ENCODE measurements around the gene REP15. TPM values are rescaled to one million over a fixed set of nuclear protein-coding genes. Genes with fewer than 3 reads are reported as not detected.

REP15 gene
- polyA plus RNA-seq, 1 of the 3 experiments (the other 2 are of a cell fraction) = 0.84 TPM

DNA sequence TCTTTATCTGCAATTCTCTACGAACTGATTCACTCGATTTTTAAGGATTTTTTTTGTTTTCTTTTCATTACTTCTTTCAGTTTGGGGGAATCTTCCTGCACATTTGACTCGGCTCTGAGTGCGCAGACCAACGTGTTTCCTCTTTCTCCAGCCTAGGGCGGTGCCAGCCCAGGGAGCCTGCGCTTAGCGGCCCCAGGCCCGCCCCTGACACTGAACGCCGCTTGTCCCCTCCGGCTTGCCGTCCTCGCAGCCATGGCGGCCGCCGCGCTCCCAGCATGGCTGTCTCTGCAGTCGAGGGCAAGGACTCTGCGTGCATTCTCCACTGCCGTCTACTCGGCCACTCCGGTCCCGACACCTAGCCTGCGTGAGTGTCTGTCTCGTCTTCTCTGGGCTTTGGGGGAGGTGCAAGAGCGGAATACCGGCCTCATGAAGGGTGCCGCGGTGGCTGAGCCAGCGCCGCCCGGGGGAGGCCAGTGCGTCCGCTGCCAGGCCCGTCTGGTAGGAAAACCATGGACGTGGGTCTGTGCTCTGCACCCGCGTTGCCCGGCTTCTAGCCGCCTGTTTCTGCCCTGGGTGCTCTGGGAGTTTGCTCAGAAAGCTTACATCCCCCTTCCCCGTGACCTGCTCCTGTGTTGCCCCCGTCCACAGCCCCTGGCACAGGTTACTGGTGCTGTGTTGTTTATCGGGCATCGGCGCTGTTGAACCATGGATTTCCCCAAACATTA is 14.5 kb downstream of the REP15 start, which contains the start of gene MRPS35 (continued):
- 0 out of 2 replicates have a peak, but pooled peaks have one; percentile 9 for TF ChIP-seq TCF12 (IDR thresholded peaks at IDR 0.05)
- TF ChIP-seq MXI1 (IDR thresholded peaks at IDR 0.05; ENCODE audit: low read depth, low read length) = peak; percentile 97
- TF ChIP-seq SMC3 (IDR thresholded peaks at IDR 0.05; ENCODE audit: low read depth, low read length) = no peak; the same call in 1 of the 2 replicates
- TF ChIP-seq YY1 (IDR thresholded peaks at IDR 0.05; ENCODE audit: low read depth) = peak; percentile 99
- TF ChIP-seq, protein P1, sequence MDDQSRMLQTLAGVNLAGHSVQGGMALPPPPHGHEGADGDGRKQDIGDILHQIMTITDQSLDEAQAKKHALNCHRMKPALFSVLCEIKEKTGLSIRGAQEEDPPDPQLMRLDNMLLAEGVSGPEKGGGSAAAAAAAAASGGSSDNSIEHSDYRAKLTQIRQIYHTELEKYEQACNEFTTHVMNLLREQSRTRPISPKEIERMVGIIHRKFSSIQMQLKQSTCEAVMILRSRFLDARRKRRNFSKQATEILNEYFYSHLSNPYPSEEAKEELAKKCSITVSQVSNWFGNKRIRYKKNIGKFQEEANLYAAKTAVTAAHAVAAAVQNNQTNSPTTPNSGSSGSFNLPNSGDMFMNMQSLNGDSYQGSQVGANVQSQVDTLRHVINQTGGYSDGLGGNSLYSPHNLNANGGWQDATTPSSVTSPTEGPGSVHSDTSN (IDR thresholded peaks at IDR 0.05) = no peak
- TF ChIP-seq EP300 (IDR thresholded peaks at IDR 0.05; ENCODE audit: borderline replicate concordance in 1 of 2, low read depth in 1 of 2, low read length in 1 of 2) = no peak
- TF ChIP-seq RXRA (IDR thresholded peaks at IDR 0.05; ENCODE audit: borderline replicate concordance, low read depth) = no peak
- TF ChIP-seq TEAD4 (IDR thresholded peaks at IDR 0.05; ENCODE audit: borderline replicate concordance, insufficient read depth) = no peak
- no peak for TF ChIP-seq EZH2phosphoT487 (IDR thresholded peaks at IDR 0.05; ENCODE audit: borderline replicate concordance, low read depth)
- TF ChIP-seq, protein P2, sequence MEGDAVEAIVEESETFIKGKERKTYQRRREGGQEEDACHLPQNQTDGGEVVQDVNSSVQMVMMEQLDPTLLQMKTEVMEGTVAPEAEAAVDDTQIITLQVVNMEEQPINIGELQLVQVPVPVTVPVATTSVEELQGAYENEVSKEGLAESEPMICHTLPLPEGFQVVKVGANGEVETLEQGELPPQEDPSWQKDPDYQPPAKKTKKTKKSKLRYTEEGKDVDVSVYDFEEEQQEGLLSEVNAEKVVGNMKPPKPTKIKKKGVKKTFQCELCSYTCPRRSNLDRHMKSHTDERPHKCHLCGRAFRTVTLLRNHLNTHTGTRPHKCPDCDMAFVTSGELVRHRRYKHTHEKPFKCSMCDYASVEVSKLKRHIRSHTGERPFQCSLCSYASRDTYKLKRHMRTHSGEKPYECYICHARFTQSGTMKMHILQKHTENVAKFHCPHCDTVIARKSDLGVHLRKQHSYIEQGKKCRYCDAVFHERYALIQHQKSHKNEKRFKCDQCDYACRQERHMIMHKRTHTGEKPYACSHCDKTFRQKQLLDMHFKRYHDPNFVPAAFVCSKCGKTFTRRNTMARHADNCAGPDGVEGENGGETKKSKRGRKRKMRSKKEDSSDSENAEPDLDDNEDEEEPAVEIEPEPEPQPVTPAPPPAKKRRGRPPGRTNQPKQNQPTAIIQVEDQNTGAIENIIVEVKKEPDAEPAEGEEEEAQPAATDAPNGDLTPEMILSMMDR (IDR thresholded peaks at IDR 0.05) = no peak
- no peak for TF ChIP-seq NFIC (IDR thresholded peaks at IDR 0.05; ENCODE audit: borderline replicate concordance)
- TF ChIP-seq RFX5 (IDR thresholded peaks at IDR 0.05; ENCODE audit: low read length) = no peak
- TF ChIP-seq, protein P3, sequence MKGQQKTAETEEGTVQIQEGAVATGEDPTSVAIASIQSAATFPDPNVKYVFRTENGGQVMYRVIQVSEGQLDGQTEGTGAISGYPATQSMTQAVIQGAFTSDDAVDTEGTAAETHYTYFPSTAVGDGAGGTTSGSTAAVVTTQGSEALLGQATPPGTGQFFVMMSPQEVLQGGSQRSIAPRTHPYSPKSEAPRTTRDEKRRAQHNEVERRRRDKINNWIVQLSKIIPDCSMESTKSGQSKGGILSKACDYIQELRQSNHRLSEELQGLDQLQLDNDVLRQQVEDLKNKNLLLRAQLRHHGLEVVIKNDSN (IDR thresholded peaks at IDR 0.05; ENCODE audit: borderline replicate concordance, low read depth) = no peak
- peak; percentile 39; the same call in 1 of the 2 replicates for TF ChIP-seq ELF1 (IDR thresholded peaks at IDR 0.05)
- TF ChIP-seq GATA2 (CRISPR knock-in tag; IDR thresholded peaks at IDR 0.05) = no peak
- peak; percentile 79 for TF ChIP-seq CHD2 (IDR thresholded peaks at IDR 0.05; ENCODE audit: low read length, partially characterized antibody)
- TF ChIP-seq, protein P4, sequence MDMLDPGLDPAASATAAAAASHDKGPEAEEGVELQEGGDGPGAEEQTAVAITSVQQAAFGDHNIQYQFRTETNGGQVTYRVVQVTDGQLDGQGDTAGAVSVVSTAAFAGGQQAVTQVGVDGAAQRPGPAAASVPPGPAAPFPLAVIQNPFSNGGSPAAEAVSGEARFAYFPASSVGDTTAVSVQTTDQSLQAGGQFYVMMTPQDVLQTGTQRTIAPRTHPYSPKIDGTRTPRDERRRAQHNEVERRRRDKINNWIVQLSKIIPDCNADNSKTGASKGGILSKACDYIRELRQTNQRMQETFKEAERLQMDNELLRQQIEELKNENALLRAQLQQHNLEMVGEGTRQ (IDR thresholded peaks at IDR 0.05; ENCODE audit: borderline replicate concordance, low read depth, low read length) = no peak
- peak; percentile 68 for TF ChIP-seq NRF1 (IDR thresholded peaks at IDR 0.05; ENCODE audit: low read depth, low read length)
- no peak for TF ChIP-seq JUND (IDR thresholded peaks at IDR 0.05)
- TF ChIP-seq MEF2A (IDR thresholded peaks at IDR 0.05; ENCODE audit: borderline replicate concordance, low read depth) = no peak
- peak; percentile 93 for TF ChIP-seq POLR2AphosphoS5 (IDR thresholded peaks at IDR 0.05; ENCODE audit: low read depth, low read length)
- TF ChIP-seq, protein P5, sequence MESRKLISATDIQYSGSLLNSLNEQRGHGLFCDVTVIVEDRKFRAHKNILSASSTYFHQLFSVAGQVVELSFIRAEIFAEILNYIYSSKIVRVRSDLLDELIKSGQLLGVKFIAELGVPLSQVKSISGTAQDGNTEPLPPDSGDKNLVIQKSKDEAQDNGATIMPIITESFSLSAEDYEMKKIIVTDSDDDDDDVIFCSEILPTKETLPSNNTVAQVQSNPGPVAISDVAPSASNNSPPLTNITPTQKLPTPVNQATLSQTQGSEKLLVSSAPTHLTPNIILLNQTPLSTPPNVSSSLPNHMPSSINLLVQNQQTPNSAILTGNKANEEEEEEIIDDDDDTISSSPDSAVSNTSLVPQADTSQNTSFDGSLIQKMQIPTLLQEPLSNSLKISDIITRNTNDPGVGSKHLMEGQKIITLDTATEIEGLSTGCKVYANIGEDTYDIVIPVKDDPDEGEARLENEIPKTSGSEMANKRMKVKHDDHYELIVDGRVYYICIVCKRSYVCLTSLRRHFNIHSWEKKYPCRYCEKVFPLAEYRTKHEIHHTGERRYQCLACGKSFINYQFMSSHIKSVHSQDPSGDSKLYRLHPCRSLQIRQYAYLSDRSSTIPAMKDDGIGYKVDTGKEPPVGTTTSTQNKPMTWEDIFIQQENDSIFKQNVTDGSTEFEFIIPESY (IDR thresholded peaks at IDR 0.05; ENCODE audit: borderline replicate concordance, low read depth) = 0 out of 2 replicates have a peak, but pooled peaks have one; percentile 61
- peak; percentile 97 for TF ChIP-seq TAF1 (IDR thresholded peaks at IDR 0.05; ENCODE audit: borderline replicate concordance, low read depth, low read length)
- peak; percentile 97 for TF ChIP-seq SIN3A (IDR thresholded peaks at IDR 0.05; ENCODE audit: borderline replicate concordance, low read depth, low read length)
- peak; percentile 39; the same call in 1 of the 2 replicates for TF ChIP-seq RCOR1 (IDR thresholded peaks at IDR 0.05; ENCODE audit: low read length)

All from SK-N-SH (cell line).